SK-N-SH treated with all-trans-retinoic acid at 6 μM for 48 hours (cell line): ENCODE results near the gene RBMS3.

ENCODE experiments used
- ARNTL ChIP-seq: fragments of 450-650 bp; formaldehyde crosslinking; IDR thresholded peaks from 2 replicates; pipeline ENCODE4 v1.5.0; 2020; ENCODE audit warnings: low read depth, mild to moderate bottlenecking, moderate library complexity, borderline replicate concordance
- CSDC2 ChIP-seq: fragments of 250-450 bp; sonication (Bioruptor Pico); IDR thresholded peaks from 2 replicates; pipeline ENCODE4 v1.5.0; 2020; ENCODE audit warnings: mild to moderate bottlenecking, moderate library complexity
- CSRNP3 ChIP-seq: fragments of 250-450 bp; sonication (Bioruptor Pico); IDR thresholded peaks from 2 replicates; pipeline ENCODE4 v1.5.1; 2021; ENCODE audit warnings: mild to moderate bottlenecking, moderate library complexity
- ISL1 ChIP-seq: fragments of 250-450 bp; sonication (Bioruptor Pico); IDR thresholded peaks from 2 replicates; pipeline ENCODE4 v2.1.2; 2022; ENCODE audit warnings: mild to moderate bottlenecking, moderate library complexity
- OSR1 ChIP-seq: fragments of 250-450 bp; sonication (Bioruptor Pico); IDR thresholded peaks from 2 replicates; pipeline ENCODE4 v1.8.0; 2022; ENCODE audit warnings: moderate library complexity, mild to moderate bottlenecking, inconsistent platforms
- PPARA ChIP-seq: fragments of 250-450 bp; sonication (Bioruptor Pico); IDR thresholded peaks from 2 replicates; pipeline ENCODE4 v1.5.0; 2020; ENCODE audit warnings: mild to moderate bottlenecking, borderline replicate concordance
- RARB ChIP-seq: fragments of 250-450 bp; sonication (Bioruptor Pico); IDR thresholded peaks from 2 replicates; pipeline ENCODE4 v1.8.0; 2021; ENCODE audit warnings: mild to moderate bottlenecking, moderate library complexity
- TCF4 ChIP-seq: fragments of 250-450 bp; sonication (Bioruptor Pico); IDR thresholded peaks from 2 replicates; pipeline ENCODE4 v1.8.0; 2021; ENCODE audit warnings: mild to moderate bottlenecking, moderate library complexity, borderline replicate concordance
- TOX ChIP-seq: fragments of 250-450 bp; sonication (Bioruptor Pico); IDR thresholded peaks from 2 replicates; pipeline ENCODE4 v1.8.0; 2021; ENCODE audit warnings: mild to moderate bottlenecking, moderate library complexity, borderline replicate concordance
- ZNF565 ChIP-seq: fragments of 450-650 bp; formaldehyde crosslinking; conservative IDR thresholded peaks from 2 replicates; pipeline ENCODE4 v1.5.0; 2020; ENCODE audit warnings: low read depth, mild to moderate bottlenecking, moderate library complexity
- TF ChIP-seq, protein P1 (sequence below): fragments of 250-450 bp; sonication (Bioruptor Pico); IDR thresholded peaks from 2 replicates; pipeline ENCODE4 v1.8.0; 2020; ENCODE audit warnings: mild to moderate bottlenecking, moderate library complexity, borderline replicate concordance
- TF ChIP-seq, protein P2 (sequence below): fragments of 250-450 bp; sonication (Bioruptor Pico); IDR thresholded peaks from 2 replicates; pipeline ENCODE4 v1.8.0; 2021; ENCODE audit warnings: low read depth, mild to moderate bottlenecking, moderate library complexity, borderline replicate concordance

GRCh38 chr3:29503314-29503713 lies 222.4 kb downstream of the RBMS3 start:
- no peak for TF ChIP-seq OSR1 (CRISPR knock-in tag)
- TF ChIP-seq, protein P1, sequence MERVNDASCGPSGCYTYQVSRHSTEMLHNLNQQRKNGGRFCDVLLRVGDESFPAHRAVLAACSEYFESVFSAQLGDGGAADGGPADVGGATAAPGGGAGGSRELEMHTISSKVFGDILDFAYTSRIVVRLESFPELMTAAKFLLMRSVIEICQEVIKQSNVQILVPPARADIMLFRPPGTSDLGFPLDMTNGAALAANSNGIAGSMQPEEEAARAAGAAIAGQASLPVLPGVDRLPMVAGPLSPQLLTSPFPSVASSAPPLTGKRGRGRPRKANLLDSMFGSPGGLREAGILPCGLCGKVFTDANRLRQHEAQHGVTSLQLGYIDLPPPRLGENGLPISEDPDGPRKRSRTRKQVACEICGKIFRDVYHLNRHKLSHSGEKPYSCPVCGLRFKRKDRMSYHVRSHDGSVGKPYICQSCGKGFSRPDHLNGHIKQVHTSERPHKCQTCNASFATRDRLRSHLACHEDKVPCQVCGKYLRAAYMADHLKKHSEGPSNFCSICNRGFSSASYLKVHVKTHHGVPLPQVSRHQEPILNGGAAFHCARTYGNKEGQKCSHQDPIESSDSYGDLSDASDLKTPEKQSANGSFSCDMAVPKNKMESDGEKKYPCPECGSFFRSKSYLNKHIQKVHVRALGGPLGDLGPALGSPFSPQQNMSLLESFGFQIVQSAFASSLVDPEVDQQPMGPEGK (CRISPR knock-in tag) = no peak
- TF ChIP-seq TCF4 (CRISPR knock-in tag) = no peak
- no peak for TF ChIP-seq CSRNP3
- TF ChIP-seq ISL1 (CRISPR knock-in tag) = no peak
- no peak for TF ChIP-seq TOX (CRISPR knock-in tag)
- no peak for TF ChIP-seq ZNF565 (CRISPR knock-in tag)
- no peak for TF ChIP-seq CSDC2 (CRISPR knock-in tag)
- TF ChIP-seq RARB (CRISPR knock-in tag) = no peak
- TF ChIP-seq, protein P2, sequence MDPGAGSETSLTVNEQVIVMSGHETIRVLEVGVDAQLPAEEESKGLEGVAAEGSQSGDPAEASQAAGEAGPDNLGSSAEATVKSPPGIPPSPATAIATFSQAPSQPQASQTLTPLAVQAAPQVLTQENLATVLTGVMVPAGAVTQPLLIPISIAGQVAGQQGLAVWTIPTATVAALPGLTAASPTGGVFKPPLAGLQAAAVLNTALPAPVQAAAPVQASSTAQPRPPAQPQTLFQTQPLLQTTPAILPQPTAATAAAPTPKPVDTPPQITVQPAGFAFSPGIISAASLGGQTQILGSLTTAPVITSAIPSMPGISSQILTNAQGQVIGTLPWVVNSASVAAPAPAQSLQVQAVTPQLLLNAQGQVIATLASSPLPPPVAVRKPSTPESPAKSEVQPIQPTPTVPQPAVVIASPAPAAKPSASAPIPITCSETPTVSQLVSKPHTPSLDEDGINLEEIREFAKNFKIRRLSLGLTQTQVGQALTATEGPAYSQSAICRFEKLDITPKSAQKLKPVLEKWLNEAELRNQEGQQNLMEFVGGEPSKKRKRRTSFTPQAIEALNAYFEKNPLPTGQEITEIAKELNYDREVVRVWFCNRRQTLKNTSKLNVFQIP (CRISPR knock-in tag) = no peak
- TF ChIP-seq PPARA (CRISPR knock-in tag) = no peak
- no peak for TF ChIP-seq ARNTL
